Measurements from ENCODE around the gene PDE4B.

Gene PDE4B

DNA sequence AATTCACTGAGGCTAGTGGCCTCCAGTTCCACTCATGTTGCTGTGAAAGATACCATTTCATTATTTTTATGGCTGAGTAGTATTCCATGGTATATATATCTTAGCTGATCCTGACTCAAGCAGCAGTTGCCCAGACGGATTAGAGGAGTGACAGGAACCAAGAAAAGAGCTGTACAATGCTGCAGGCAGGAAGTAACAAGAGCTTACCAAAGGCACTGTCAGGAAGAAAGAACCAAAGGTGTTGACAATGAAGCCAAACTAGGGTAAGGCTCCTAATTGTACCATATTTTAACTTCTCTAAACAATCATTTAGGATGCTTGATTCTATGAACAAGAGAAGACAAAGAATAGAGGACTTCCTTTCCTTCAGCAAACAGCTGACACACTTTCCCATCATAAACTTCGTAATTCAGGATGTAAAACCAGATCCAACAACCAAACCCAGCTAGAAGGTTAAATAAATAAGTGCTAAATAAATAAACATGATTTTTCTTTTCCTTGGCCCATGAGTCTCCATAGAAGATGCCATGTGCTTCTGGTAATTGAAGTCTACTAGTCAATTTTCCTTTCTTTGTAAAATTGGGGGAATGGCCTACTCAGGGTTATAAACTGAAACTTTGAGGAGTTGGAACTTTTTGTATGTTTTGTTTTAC, 493.0 kb downstream of the PDE4B start:
- Histone ChIP-seq H3K27ac (no peak overlapping the region), H2AFZ (no peak overlapping the region), H3K79me2 (no peaks in the 10 kb centered on the region), H3K27me3 (ENCODE audit: control insufficient read depth, insufficient read depth, low read length) (no peaks in the 10 kb centered on the region), H3K36me3 (ENCODE audit: control insufficient read depth, insufficient read depth, low read length) (no peaks in the 10 kb centered on the region), H3K9me3 (ENCODE audit: control insufficient read depth, low read length) (no peaks in the 10 kb centered on the region), H3K9ac (no peak overlapping the region), H3K4me2 (ENCODE audit: low read length) (no peak overlapping the region), H3K4me1 (no peaks in the 10 kb centered on the region), H3K4me3 (ENCODE audit: low read depth, low read length) (no peak overlapping the region)
- TF ChIP-seq, protein P1, sequence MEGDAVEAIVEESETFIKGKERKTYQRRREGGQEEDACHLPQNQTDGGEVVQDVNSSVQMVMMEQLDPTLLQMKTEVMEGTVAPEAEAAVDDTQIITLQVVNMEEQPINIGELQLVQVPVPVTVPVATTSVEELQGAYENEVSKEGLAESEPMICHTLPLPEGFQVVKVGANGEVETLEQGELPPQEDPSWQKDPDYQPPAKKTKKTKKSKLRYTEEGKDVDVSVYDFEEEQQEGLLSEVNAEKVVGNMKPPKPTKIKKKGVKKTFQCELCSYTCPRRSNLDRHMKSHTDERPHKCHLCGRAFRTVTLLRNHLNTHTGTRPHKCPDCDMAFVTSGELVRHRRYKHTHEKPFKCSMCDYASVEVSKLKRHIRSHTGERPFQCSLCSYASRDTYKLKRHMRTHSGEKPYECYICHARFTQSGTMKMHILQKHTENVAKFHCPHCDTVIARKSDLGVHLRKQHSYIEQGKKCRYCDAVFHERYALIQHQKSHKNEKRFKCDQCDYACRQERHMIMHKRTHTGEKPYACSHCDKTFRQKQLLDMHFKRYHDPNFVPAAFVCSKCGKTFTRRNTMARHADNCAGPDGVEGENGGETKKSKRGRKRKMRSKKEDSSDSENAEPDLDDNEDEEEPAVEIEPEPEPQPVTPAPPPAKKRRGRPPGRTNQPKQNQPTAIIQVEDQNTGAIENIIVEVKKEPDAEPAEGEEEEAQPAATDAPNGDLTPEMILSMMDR (IDR thresholded peaks at IDR 0.05) = no peak

DNA sequence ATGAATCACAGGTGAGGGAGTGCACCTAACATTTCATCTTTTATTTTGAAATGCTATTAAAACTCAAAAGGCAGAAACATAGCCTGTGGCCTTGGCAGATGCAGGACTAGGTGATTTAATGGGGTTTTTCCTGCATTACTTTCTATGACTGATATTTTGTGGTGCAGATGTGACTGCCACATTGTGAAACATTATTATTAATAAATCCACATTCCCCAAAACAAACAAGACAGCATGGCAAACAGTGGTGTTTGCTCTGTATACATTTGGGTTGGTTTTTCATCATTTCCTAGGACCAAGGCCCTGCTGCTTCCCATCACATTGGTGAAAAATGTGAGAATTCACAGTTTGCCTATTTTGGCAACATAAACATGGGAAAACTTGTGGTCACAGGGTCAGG, 493.6 kb downstream of the PDE4B start:
- H3K9ac ChIP-seq = no peak overlapping the region
- no peaks in the 10 kb centered on the region for H3K4me1 ChIP-seq
- H3K36me3 ChIP-seq (ENCODE audit: control insufficient read depth, insufficient read depth, low read length) = no peaks in the 10 kb centered on the region
- TF ChIP-seq, protein P1 (IDR thresholded peaks at IDR 0.05) = no peak
- no peak overlapping the region for H2AFZ ChIP-seq
- no peaks in the 10 kb centered on the region for H3K79me2 ChIP-seq
- H3K9me3 ChIP-seq (ENCODE audit: control insufficient read depth, low read length) = no peaks in the 10 kb centered on the region
- no peak overlapping the region for H3K4me3 ChIP-seq (ENCODE audit: low read depth, low read length)
- no peaks in the 10 kb centered on the region for H3K27me3 ChIP-seq (ENCODE audit: control insufficient read depth, insufficient read depth, low read length)
- H3K27ac ChIP-seq = no peak overlapping the region
- H3K4me2 ChIP-seq (ENCODE audit: low read length) = no peak overlapping the region

GRCh38 chr1:66288048-66288447, 495.4 kb downstream of the PDE4B start:
- Histone ChIP-seq H3K4me2 (ENCODE audit: low read length) (no peak overlapping the region), H3K9ac (no peak overlapping the region), H3K79me2 (no peaks in the 10 kb centered on the region), H3K36me3 (ENCODE audit: control insufficient read depth, insufficient read depth, low read length) (no peaks in the 10 kb centered on the region), H3K4me1 (no peaks in the 10 kb centered on the region), H3K27ac (no peak overlapping the region), H3K4me3 (ENCODE audit: low read depth, low read length) (no peak overlapping the region), H3K27me3 (ENCODE audit: control insufficient read depth, insufficient read depth, low read length) (no peaks in the 10 kb centered on the region), H3K9me3 (ENCODE audit: control insufficient read depth, low read length) (no peaks in the 10 kb centered on the region), H2AFZ (no peak overlapping the region)
- TF ChIP-seq, protein P1 (IDR thresholded peaks at IDR 0.05) = no peak

- Histone ChIP-seq H3K9ac (no peak overlapping the region), H3K4me1 (no peaks in the 10 kb centered on the region), H3K27ac (no peak overlapping the region), H3K9me3 (ENCODE audit: control insufficient read depth, low read length) (no peaks in the 10 kb centered on the region), H3K36me3 (ENCODE audit: control insufficient read depth, insufficient read depth, low read length) (no peaks in the 10 kb centered on the region), H3K79me2 (no peaks in the 10 kb centered on the region), H3K4me2 (ENCODE audit: low read length) (no peak overlapping the region), H3K4me3 (ENCODE audit: low read depth, low read length) (no peak overlapping the region), H3K27me3 (ENCODE audit: control insufficient read depth, insufficient read depth, low read length) (no peaks in the 10 kb centered on the region), H2AFZ (no peak overlapping the region)
- TF ChIP-seq, protein P1 (IDR thresholded peaks at IDR 0.05) = no peak
These were observed 498.3 kb downstream of the PDE4B start for GRCh38 chr1:66290761-66291530.

GRCh38 chr1:66291531-66291864, 498.8 kb downstream of the PDE4B start:
- no peak overlapping the region for H2AFZ ChIP-seq
- H3K27ac ChIP-seq = no peak overlapping the region
- TF ChIP-seq, protein P1 (IDR thresholded peaks at IDR 0.05) = no peak
- no peaks in the 10 kb centered on the region for H3K27me3 ChIP-seq (ENCODE audit: control insufficient read depth, insufficient read depth, low read length)
- H3K36me3 ChIP-seq (ENCODE audit: control insufficient read depth, insufficient read depth, low read length) = no peaks in the 10 kb centered on the region
- H3K4me3 ChIP-seq (ENCODE audit: low read depth, low read length) = no peak overlapping the region
- H3K9me3 ChIP-seq (ENCODE audit: control insufficient read depth, low read length) = no peaks in the 10 kb centered on the region
- H3K4me1 ChIP-seq = no peaks in the 10 kb centered on the region
- H3K79me2 ChIP-seq = no peaks in the 10 kb centered on the region
- H3K9ac ChIP-seq = no peak overlapping the region
- no peak overlapping the region for H3K4me2 ChIP-seq (ENCODE audit: low read length)

Data from parathyroid adenoma (tissue), 2 donors.